ENCODE measurements around the gene MAN2B1. TPM values are rescaled to one million over a fixed set of nuclear protein-coding genes. Genes with fewer than 3 reads are reported as not detected.

MAN2B1 gene
- total RNA-seq, 1 donor from 2014 or later, result 105 TPM

DNA sequence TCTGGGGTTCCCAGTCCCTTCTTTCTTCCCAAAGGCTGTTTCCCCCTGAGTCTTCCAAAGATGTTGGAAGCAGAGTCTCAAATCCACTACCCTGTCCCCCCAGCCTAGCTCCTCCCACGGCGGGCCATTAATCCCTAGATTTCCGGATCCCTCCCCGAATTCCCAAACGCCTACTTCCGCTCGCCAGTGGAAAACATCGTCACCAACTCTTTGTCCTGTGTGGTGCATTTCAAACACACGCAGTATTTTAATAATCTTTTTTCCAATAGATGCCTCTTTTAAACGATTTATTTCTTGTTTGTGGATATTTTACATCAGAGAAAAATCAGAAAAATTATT is 55.2 kb downstream of the MAN2B1 start:
- peak; percentile 37 for FAIRE-seq
- Mint-ChIP-seq H3K27me3 (ENCODE audit: low read depth, unreplicated experiment) (no peaks in the 10 kb centered on the region), H3K36me3 (ENCODE audit: low read depth, unreplicated experiment) (peaks cover 10% of the 10 kb centered on the region)

GRCh38 chr19:12610540-12611360 is 55.8 kb downstream of the MAN2B1 start, which contains the start of the genes ZNF490 and ZNF791:
Gene ZNF490, minus strand, starts transcription at chr19:12610813. Its CDS starts 133 bp downstream, at chr19:12610680.
Gene ZNF791, plus strand, starts transcription at chr19:12610920. Its CDS starts 160 bp downstream, at chr19:12611080.
- Mint-ChIP-seq H3K36me3 (ENCODE audit: low read depth, unreplicated experiment) (peaks cover 6% of the 10 kb centered on the region), H3K4me3 (ENCODE audit: unreplicated experiment) (peak within 1 kb of the TSS; percentile 99), H3K4me1 (ENCODE audit: low read depth, unreplicated experiment) (peaks cover 4% of the 10 kb centered on the region), H3K27me3 (ENCODE audit: low read depth, unreplicated experiment) (no peaks in the 10 kb centered on the region), H3K27ac (ENCODE audit: unreplicated experiment) (peak within 1 kb of the TSS; percentile 100), H3K9me3 (ENCODE audit: unreplicated experiment) (peaks cover 1% of the 10 kb centered on the region)
- Histone ChIP-seq H2AFZ (ENCODE audit: low read depth, low read length) (peak within 1 kb of the TSS; percentile 96), H3K36me3 (ENCODE audit: insufficient read depth, low read length) (peaks cover 18% of the 10 kb centered on the region), H3K9me3 (ENCODE audit: insufficient read depth, low read depth, low read length) (no peaks in the 10 kb centered on the region), H3K27me3 (ENCODE audit: insufficient read depth, low read length) (no peaks in the 10 kb centered on the region), H3K4me2 (ENCODE audit: low read length) (peak within 1 kb of the TSS; percentile 99), H4K20me1 (ENCODE audit: insufficient read depth, low read length) (peaks cover 12% of the 10 kb centered on the region), H3K9ac (ENCODE audit: low read length) (peak within 1 kb of the TSS; percentile 98), H3K4me3 (ENCODE audit: insufficient read depth, low read depth, low read length) (peak within 1 kb of the TSS; percentile 97), H3K27ac (ENCODE audit: low read depth, low read length) (peak within 1 kb of the TSS; percentile 96), H3K4me1 (ENCODE audit: insufficient read depth, low read length) (peaks cover 5% of the 10 kb centered on the region), H3K79me2 (ENCODE audit: insufficient read depth, low read length) (peaks cover 71% of the 10 kb centered on the region)
- DNase-seq (ENCODE audit: low read depth) (peak; percentile 93), FAIRE-seq (no peak)
- no peak for TF ChIP-seq EZH2 (IDR thresholded peaks at IDR 0.05; ENCODE audit: insufficient read depth, low read length)
- TF ChIP-seq, protein P1, sequence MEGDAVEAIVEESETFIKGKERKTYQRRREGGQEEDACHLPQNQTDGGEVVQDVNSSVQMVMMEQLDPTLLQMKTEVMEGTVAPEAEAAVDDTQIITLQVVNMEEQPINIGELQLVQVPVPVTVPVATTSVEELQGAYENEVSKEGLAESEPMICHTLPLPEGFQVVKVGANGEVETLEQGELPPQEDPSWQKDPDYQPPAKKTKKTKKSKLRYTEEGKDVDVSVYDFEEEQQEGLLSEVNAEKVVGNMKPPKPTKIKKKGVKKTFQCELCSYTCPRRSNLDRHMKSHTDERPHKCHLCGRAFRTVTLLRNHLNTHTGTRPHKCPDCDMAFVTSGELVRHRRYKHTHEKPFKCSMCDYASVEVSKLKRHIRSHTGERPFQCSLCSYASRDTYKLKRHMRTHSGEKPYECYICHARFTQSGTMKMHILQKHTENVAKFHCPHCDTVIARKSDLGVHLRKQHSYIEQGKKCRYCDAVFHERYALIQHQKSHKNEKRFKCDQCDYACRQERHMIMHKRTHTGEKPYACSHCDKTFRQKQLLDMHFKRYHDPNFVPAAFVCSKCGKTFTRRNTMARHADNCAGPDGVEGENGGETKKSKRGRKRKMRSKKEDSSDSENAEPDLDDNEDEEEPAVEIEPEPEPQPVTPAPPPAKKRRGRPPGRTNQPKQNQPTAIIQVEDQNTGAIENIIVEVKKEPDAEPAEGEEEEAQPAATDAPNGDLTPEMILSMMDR (IDR thresholded peaks at IDR 0.05; ENCODE audit: insufficient read depth, low read depth, low read length), result no peak

More for the DNA sequence above, 55.2 kb downstream of the MAN2B1 start:
- peak overlapping the region; percentile 97 for H3K4me3 ChIP-seq (ENCODE audit: insufficient read depth, low read depth, low read length)
- peaks cover 18% of the 10 kb centered on the region for H3K36me3 ChIP-seq (ENCODE audit: insufficient read depth, low read length)
- H4K20me1 ChIP-seq (ENCODE audit: insufficient read depth, low read length), result peaks cover 17% of the 10 kb centered on the region
- peak overlapping the region; percentile 100 for H3K27ac Mint-ChIP-seq (ENCODE audit: unreplicated experiment)
- H3K4me1 ChIP-seq (ENCODE audit: insufficient read depth, low read length), result peaks cover 5% of the 10 kb centered on the region
- no peak for TF ChIP-seq EZH2 (IDR thresholded peaks at IDR 0.05; ENCODE audit: insufficient read depth, low read length)
- TF ChIP-seq, protein P1 (IDR thresholded peaks at IDR 0.05; ENCODE audit: insufficient read depth, low read depth, low read length), result no peak
- no peaks in the 10 kb centered on the region for H3K27me3 ChIP-seq (ENCODE audit: insufficient read depth, low read length)
- peaks cover 1% of the 10 kb centered on the region for H3K9me3 Mint-ChIP-seq (ENCODE audit: unreplicated experiment)
- H3K9me3 ChIP-seq (ENCODE audit: insufficient read depth, low read depth, low read length), result no peaks in the 10 kb centered on the region
- peak overlapping the region; percentile 98 for H3K9ac ChIP-seq (ENCODE audit: low read length)
- H3K79me2 ChIP-seq (ENCODE audit: insufficient read depth, low read length), result peaks cover 76% of the 10 kb centered on the region
- H3K4me2 ChIP-seq (ENCODE audit: low read length), result peak overlapping the region; percentile 99
- peak overlapping the region; percentile 96 for H2AFZ ChIP-seq (ENCODE audit: low read depth, low read length)
- H3K27ac ChIP-seq (ENCODE audit: low read depth, low read length), result peak overlapping the region; percentile 96
- H3K4me1 Mint-ChIP-seq (ENCODE audit: low read depth, unreplicated experiment), result peaks cover 8% of the 10 kb centered on the region
- H3K4me3 Mint-ChIP-seq (ENCODE audit: unreplicated experiment), result peak overlapping the region; percentile 99
- peak; percentile 63 for DNase-seq (ENCODE audit: low read depth)
